Calu3 (cell line): ENCODE measurements around the gene LZTS2. TPM values are rescaled to one million over a fixed set of nuclear protein-coding genes. Genes with fewer than 3 reads are reported as not detected.
A peak's percentile ranks its signal among the peaks of the same experiment; 100 is the strongest.

ENCODE experiments used
- BruUV-seq: library from RNA; stranded (reverse); fragments of 400-500 nt; replicated peaks from 2 replicates; lab custom pipeline; 2021; lab: Mats Ljungman, UMichigan
- CTCF ChIA-PET: fragments of 300-600 bp; sonication (Branson Sonifier 250); formaldehyde crosslinking; loops from one replicate; lab custom pipeline; 2022; ENCODE audit warnings: antibody characterized with exemption; lab: Charles Lee
- DNase-seq: peaks from one replicate; pipeline ENCODE4 v3.0.0; 2022
- H3K27ac Mint-ChIP-seq: one replicate; pipeline ENCODE4 v1.8.0; 2022; ENCODE audit warnings: mixed read lengths; ENCODE audit not compliant: unreplicated experiment
- H3K27me3 Mint-ChIP-seq: one replicate; pipeline ENCODE4 v1.8.0; 2022; ENCODE audit warnings: mixed read lengths; ENCODE audit not compliant: unreplicated experiment
- H3K36me3 Mint-ChIP-seq: one replicate; pipeline ENCODE4 v1.8.0; 2022; ENCODE audit warnings: mild to moderate bottlenecking, moderate library complexity, mixed read lengths; ENCODE audit not compliant: insufficient read depth, unreplicated experiment
- H3K4me1 Mint-ChIP-seq: one replicate; pipeline ENCODE4 v1.8.0; 2022; ENCODE audit warnings: mild to moderate bottlenecking, low read depth, mixed read lengths; ENCODE audit not compliant: unreplicated experiment
- H3K4me3 Mint-ChIP-seq: one replicate; pipeline ENCODE4 v1.8.0; 2022; ENCODE audit warnings: mild to moderate bottlenecking, low read depth, moderate library complexity, mixed read lengths; ENCODE audit not compliant: unreplicated experiment
- H3K9me3 Mint-ChIP-seq: one replicate; pipeline ENCODE4 v1.8.0; 2022; ENCODE audit warnings: low read depth, mixed read lengths; ENCODE audit not compliant: unreplicated experiment
- intact Hi-C: fragments of 100-400 bp; cut with micrococcal nuclease; formaldehyde crosslinking; loops from one replicate; pipeline ENCODE4 v1.10.0; 2022; ENCODE audit not compliant: unreplicated experiment
- total RNA-seq: library from RNA; stranded (reverse); gene quantifications from 2 replicates; pipeline ENCODE4 v1.2.3, GENCODE V29; 2022
- TF ChIP-seq, protein P1 (sequence below): fragments of 200-600 bp; IDR thresholded peaks from one replicate; pipeline ENCODE4 v1.8.0; 2022; ENCODE audit warnings: antibody characterized with exemption; ENCODE audit not compliant: unreplicated experiment

The LZTS2 gene
- total RNA-seq, 1 experiment from 2014 or later, result 23.7 TPM

GRCh38 chr10:100968863-100969186 is 30.8 kb upstream of the LZTS2 start:
- Mint-ChIP-seq H3K9me3 (no peaks in the 10 kb centered on the region), H3K27me3 (no peaks in the 10 kb centered on the region), H3K4me3 (peak overlapping the region; percentile 80), H3K36me3 (peaks cover 24% of the 10 kb centered on the region), H3K27ac (peak overlapping the region; percentile 57), H3K4me1 (peaks cover 19% of the 10 kb centered on the region)
- DNase-seq, result no peak
- CTCF ChIA-PET, result no interaction called here
- intact Hi-C loops, result loop anchor here (5.0 kb wide), 1 partner anchor 43 kb away; no protein-coding TSS in a partner anchor
- no TSS peak for BruUV-seq
- TF ChIP-seq, protein P1, sequence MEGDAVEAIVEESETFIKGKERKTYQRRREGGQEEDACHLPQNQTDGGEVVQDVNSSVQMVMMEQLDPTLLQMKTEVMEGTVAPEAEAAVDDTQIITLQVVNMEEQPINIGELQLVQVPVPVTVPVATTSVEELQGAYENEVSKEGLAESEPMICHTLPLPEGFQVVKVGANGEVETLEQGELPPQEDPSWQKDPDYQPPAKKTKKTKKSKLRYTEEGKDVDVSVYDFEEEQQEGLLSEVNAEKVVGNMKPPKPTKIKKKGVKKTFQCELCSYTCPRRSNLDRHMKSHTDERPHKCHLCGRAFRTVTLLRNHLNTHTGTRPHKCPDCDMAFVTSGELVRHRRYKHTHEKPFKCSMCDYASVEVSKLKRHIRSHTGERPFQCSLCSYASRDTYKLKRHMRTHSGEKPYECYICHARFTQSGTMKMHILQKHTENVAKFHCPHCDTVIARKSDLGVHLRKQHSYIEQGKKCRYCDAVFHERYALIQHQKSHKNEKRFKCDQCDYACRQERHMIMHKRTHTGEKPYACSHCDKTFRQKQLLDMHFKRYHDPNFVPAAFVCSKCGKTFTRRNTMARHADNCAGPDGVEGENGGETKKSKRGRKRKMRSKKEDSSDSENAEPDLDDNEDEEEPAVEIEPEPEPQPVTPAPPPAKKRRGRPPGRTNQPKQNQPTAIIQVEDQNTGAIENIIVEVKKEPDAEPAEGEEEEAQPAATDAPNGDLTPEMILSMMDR, result no peak

GRCh38 chr10:100969187-100970075 is 30.2 kb upstream of the LZTS2 start, which contains the start of gene SEMA4G:
TSS of gene SEMA4G (plus strand) at chr10:100969504. CDS start at chr10:100972913, 3,409 bp downstream.
- H3K27ac Mint-ChIP-seq, result peak within 1 kb of the TSS; percentile 57
- intact Hi-C loops, result loop anchor here (5.0 kb wide), 1 partner anchor 43 kb away; no protein-coding TSS in a partner anchor
- DNase-seq, result peak; percentile 58
- no peaks in the 10 kb centered on the region for H3K27me3 Mint-ChIP-seq
- BruUV-seq, result no TSS peak
- H3K36me3 Mint-ChIP-seq, result peaks cover 24% of the 10 kb centered on the region
- TF ChIP-seq, protein P1, result peak; percentile 81
- no peaks in the 10 kb centered on the region for H3K9me3 Mint-ChIP-seq
- CTCF ChIA-PET, result interaction anchor here (0.6 to 1.6 kb wide), 5 partner anchors 18 to 50 kb away, joined by 3 to 5 read pairs (median 3); partner anchors contain the start of genes MRPL43 and TWNK
- peaks cover 19% of the 10 kb centered on the region for H3K4me1 Mint-ChIP-seq
- peak within 1 kb of the TSS; percentile 80 for H3K4me3 Mint-ChIP-seq

DNA sequence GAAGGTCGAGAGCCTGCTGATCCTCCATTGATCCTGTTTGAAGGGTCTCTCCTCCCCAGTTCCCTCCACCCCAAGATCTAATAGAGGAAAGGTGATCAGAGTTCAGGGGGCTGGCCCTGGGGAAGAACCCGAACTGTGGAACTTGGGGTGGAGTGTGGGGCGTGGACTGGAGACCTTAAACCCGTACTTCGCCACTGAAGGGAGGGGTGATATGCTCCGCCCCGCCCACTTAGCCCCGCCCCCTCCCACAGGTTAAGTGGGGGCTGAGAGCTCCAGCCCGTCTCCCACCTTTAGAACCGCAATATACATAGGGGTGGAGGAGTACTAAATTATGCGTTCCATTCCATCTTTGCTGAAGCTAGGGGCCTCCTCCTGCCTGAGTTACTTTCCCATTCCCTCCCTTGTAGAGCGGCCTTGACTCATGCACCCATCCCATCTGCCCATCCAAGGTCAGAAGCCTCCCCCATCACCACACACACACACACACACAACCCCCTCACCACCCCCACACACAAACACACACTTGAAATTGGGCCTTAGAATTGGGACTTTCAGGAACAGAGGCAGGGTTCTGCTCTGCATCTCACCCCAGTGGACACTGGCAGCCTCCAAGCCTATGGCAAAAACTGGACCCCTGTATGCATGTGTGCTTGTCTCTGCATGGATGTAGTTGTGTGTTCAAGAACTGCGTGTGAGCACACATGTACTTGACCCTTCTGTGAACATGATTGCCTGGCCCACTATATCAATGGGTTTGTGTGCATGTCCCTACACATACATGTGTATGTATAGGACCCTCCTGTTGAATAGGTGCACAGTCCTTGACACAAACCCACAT is 29.3 kb upstream of the LZTS2 start:
- H3K9me3 Mint-ChIP-seq, result no peaks in the 10 kb centered on the region
- TF ChIP-seq, protein P1, result no peak
- peaks cover 24% of the 10 kb centered on the region for H3K36me3 Mint-ChIP-seq
- CTCF ChIA-PET, result interaction anchor here (0.9 to 1.6 kb wide), 4 partner anchors 17 to 49 kb away, joined by 3 to 5 read pairs (median 3); partner anchors contain the start of genes MRPL43 and TWNK
- H3K27ac Mint-ChIP-seq, result peak overlapping the region; percentile 39
- no TSS peak for BruUV-seq
- intact Hi-C loops, result no loop called here
- peaks cover 19% of the 10 kb centered on the region for H3K4me1 Mint-ChIP-seq
- DNase-seq, result peak; percentile 28
- no peaks in the 10 kb centered on the region for H3K27me3 Mint-ChIP-seq
- H3K4me3 Mint-ChIP-seq, result peak overlapping the region; percentile 80
